Measurements from ENCODE around the gene FRAS1. TPM values are rescaled to one million over a fixed set of nuclear protein-coding genes. Genes with fewer than 3 reads are reported as not detected.

FRAS1 gene
- total RNA-seq, 1 donor from 2014 or later: 24.6 TPM

DNA sequence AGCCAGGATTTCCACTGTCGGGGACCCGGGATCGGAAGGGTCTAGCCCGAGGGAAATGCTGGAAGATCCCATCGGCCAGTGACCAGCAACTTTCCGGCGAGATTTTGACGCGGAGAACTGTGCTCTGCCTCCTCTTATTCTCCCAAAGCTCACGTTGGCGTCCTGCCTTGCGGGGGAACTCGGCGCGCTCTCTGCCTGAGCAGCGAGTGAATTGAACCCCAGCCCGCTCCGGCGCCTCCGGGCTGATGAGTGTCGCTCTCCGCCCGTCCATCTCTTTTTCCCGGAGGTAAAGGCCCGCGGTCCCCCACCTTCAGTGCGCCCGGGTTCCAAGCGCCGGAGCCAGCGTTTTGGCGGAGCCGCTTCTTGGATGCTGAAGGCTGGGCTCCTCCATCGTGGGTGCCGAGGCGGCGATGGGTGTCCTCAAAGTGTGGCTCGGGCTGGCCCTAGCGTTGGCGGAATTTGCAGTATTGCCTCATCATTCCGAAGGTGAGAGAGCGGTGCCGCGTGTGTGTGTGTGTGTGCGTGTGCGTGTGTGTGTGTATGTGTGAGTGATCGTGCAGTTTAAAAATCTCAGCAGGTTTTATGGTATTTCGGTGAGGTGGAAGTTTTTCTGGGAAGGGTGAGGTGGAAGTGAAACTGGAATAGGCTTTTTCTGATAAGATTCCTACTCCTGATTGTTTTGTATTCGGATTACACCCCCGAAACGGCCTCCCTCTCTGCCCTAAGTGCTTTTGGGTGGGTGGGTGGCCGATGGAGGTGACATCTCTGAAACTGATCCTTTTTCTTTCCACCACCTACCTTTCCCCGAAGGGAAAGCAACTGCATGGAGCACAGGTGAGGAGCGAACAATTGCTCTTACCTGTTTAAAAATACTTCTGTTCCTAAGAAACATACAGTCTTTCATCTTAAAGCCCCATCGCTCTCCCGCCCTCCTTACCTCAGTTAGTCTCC lies 752 bp downstream of the FRAS1 start:
- peak overlapping the region; percentile 72 for H3K9ac ChIP-seq (ENCODE audit: low read length)
- no peaks in the 10 kb centered on the region for H4K20me1 ChIP-seq (ENCODE audit: insufficient read depth, low read length)
- H3K27ac ChIP-seq (ENCODE audit: low read depth, low read length): no peak overlapping the region

DNA sequence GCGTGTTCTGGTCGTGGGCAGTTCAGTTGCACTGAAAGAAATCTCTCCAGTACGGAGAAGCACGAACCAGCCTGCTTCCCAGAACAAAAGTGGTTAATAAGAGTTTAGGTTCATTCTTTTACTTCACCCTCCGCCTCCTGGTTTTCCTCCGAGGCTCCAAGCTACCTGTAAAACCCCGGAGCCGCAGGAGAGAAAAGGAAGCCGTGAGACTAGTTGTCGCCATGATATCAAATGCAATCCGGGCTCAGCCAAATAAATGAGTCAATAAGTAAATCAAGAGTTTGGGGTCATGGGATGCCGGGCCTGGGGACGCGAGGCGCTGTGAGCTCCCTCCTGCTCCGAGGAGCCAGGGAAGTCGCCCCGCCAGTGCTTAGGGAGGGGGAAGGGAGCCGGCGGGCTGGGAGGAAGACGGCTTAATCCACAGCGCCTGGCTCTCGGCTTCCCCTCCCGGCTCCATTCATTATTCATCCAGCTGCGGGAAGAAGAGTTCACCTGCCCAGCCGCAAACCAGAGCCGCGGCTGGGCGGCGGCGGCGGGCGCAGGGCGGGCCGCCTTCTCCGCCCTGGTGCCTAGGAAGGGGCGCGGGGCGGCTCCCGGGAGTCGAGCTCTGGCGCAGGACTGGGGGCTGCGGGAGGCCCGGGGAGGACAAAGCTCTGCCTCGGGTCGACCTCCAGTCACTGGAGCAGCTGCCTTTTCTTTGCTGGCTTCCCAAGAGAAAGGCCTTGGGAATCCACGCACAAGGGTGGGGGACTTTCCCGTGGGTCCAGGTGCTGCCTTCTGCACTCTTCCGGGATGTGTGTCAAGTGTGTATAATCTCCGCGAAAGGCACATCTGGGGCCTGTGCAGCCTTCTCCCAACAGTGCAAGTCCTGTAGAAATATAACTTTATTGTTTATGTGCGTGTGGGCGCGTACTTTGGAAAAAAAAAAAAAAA lies 1.7 kb downstream of the FRAS1 start:
- Histone ChIP-seq H3K27me3 (ENCODE audit: insufficient read depth, low read length) (peaks cover 2% of the 10 kb centered on the region), H3K4me1 (ENCODE audit: insufficient read depth, low read length) (peaks cover 29% of the 10 kb centered on the region), H3K79me2 (ENCODE audit: insufficient read depth, low read length) (no peaks in the 10 kb centered on the region), H2AFZ (ENCODE audit: low read depth, low read length) (peak overlapping the region; percentile 94), H4K20me1 (ENCODE audit: insufficient read depth, low read length) (no peaks in the 10 kb centered on the region), H3K27ac (ENCODE audit: low read depth, low read length) (no peak overlapping the region), H3K36me3 (ENCODE audit: insufficient read depth, low read length) (no peaks in the 10 kb centered on the region), H3K4me3 (ENCODE audit: insufficient read depth, low read depth, low read length) (peak overlapping the region; percentile 64), H3K9ac (ENCODE audit: low read length) (peak overlapping the region; percentile 72), H3K4me2 (ENCODE audit: low read length) (peak overlapping the region; percentile 97), H3K9me3 (ENCODE audit: insufficient read depth, low read depth, low read length) (no peaks in the 10 kb centered on the region)
- FAIRE-seq (no peak), DNase-seq (ENCODE audit: low read depth) (peak; percentile 15)
- H3K36me3 Mint-ChIP-seq (ENCODE audit: low read depth, unreplicated experiment): no peaks in the 10 kb centered on the region
- H3K27ac Mint-ChIP-seq (ENCODE audit: unreplicated experiment): peak overlapping the region; percentile 94
- H3K9me3 Mint-ChIP-seq (ENCODE audit: unreplicated experiment): no peaks in the 10 kb centered on the region
- H3K27me3 Mint-ChIP-seq (ENCODE audit: low read depth, unreplicated experiment): peaks cover 7% of the 10 kb centered on the region
- H3K4me3 Mint-ChIP-seq (ENCODE audit: unreplicated experiment): peak overlapping the region; percentile 91
- H3K4me1 Mint-ChIP-seq (ENCODE audit: low read depth, unreplicated experiment): no peaks in the 10 kb centered on the region
- peak; percentile 30 for TF ChIP-seq EZH2 (IDR thresholded peaks at IDR 0.05; ENCODE audit: insufficient read depth, low read length)
- TF ChIP-seq, protein P1, sequence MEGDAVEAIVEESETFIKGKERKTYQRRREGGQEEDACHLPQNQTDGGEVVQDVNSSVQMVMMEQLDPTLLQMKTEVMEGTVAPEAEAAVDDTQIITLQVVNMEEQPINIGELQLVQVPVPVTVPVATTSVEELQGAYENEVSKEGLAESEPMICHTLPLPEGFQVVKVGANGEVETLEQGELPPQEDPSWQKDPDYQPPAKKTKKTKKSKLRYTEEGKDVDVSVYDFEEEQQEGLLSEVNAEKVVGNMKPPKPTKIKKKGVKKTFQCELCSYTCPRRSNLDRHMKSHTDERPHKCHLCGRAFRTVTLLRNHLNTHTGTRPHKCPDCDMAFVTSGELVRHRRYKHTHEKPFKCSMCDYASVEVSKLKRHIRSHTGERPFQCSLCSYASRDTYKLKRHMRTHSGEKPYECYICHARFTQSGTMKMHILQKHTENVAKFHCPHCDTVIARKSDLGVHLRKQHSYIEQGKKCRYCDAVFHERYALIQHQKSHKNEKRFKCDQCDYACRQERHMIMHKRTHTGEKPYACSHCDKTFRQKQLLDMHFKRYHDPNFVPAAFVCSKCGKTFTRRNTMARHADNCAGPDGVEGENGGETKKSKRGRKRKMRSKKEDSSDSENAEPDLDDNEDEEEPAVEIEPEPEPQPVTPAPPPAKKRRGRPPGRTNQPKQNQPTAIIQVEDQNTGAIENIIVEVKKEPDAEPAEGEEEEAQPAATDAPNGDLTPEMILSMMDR (IDR thresholded peaks at IDR 0.05; ENCODE audit: insufficient read depth, low read depth, low read length): no peak

More for the DNA sequence above, 752 bp downstream of the FRAS1 start:
- H3K27ac Mint-ChIP-seq (ENCODE audit: unreplicated experiment): peak overlapping the region; percentile 94
- no peaks in the 10 kb centered on the region for H3K4me1 Mint-ChIP-seq (ENCODE audit: low read depth, unreplicated experiment)
- H3K9me3 ChIP-seq (ENCODE audit: insufficient read depth, low read depth, low read length): no peaks in the 10 kb centered on the region
- peaks cover 8% of the 10 kb centered on the region for H3K27me3 ChIP-seq (ENCODE audit: insufficient read depth, low read length)
- H3K4me3 Mint-ChIP-seq (ENCODE audit: unreplicated experiment): peak overlapping the region; percentile 91
- peak; percentile 36 for DNase-seq (ENCODE audit: low read depth)
- FAIRE-seq: no peak
- peak overlapping the region; percentile 64 for H3K4me3 ChIP-seq (ENCODE audit: insufficient read depth, low read depth, low read length)
- H3K36me3 Mint-ChIP-seq (ENCODE audit: low read depth, unreplicated experiment): no peaks in the 10 kb centered on the region
- H3K36me3 ChIP-seq (ENCODE audit: insufficient read depth, low read length): no peaks in the 10 kb centered on the region
- peaks cover 9% of the 10 kb centered on the region for H3K27me3 Mint-ChIP-seq (ENCODE audit: low read depth, unreplicated experiment)
- peak overlapping the region; percentile 94 for H2AFZ ChIP-seq (ENCODE audit: low read depth, low read length)
- H3K79me2 ChIP-seq (ENCODE audit: insufficient read depth, low read length): no peaks in the 10 kb centered on the region
- no peaks in the 10 kb centered on the region for H3K9me3 Mint-ChIP-seq (ENCODE audit: unreplicated experiment)
- TF ChIP-seq EZH2 (IDR thresholded peaks at IDR 0.05; ENCODE audit: insufficient read depth, low read length): no peak
- TF ChIP-seq, protein P1 (IDR thresholded peaks at IDR 0.05; ENCODE audit: insufficient read depth, low read depth, low read length): no peak
- peak overlapping the region; percentile 97 for H3K4me2 ChIP-seq (ENCODE audit: low read length)
- H3K4me1 ChIP-seq (ENCODE audit: insufficient read depth, low read length): peaks cover 29% of the 10 kb centered on the region
